AG08396 (cell line): ENCODE results near the gene BICD2.
A peak's percentile ranks its signal among the peaks of the same experiment; 100 is the strongest.
"Not testable (repeated sequence)": the region's sequence is repeated elsewhere in the genome, so short reads cannot be mapped to it uniquely, and the experiment has no call there.

ENCODE experiments used
- DNase-seq: peaks from one replicate; pipeline ENCODE4 v3.0.0; 2012; ENCODE audit warnings: low spot score, mixed read lengths

The BICD2 gene

GRCh38 chr9:92770360-92770995 lies 5.8 kb upstream of the BICD2 start:
- no peak for DNase-seq

- DNase-seq: no peak
These were observed 5.3 kb upstream of the BICD2 start for GRCh38 chr9:92769990-92770359.

GRCh38 chr9:92769286-92769685 lies 4.7 kb upstream of the BICD2 start:
- no peak for DNase-seq

GRCh38 chr9:92768816-92769215 lies 4.2 kb upstream of the BICD2 start:
- not testable (repeated sequence) for DNase-seq

- no peak for DNase-seq
These were observed 2.7 kb upstream of the BICD2 start for GRCh38 chr9:92767066-92768054.

GRCh38 chr9:92764988-92765936 lies 629 bp upstream of the BICD2 start:
- peak; percentile 96 for DNase-seq

GRCh38 chr9:92763721-92764380 lies 782 bp downstream of the BICD2 start:
- peak; percentile 56 for DNase-seq

- DNase-seq: no peak
These were observed 1.6 kb downstream of the BICD2 start for GRCh38 chr9:92762781-92763708.

GRCh38 chr9:92762196-92762595 lies 2.4 kb downstream of the BICD2 start:
- DNase-seq: no peak

- no peak for DNase-seq
These were observed 2.9 kb downstream of the BICD2 start for GRCh38 chr9:92761686-92762085.

GRCh38 chr9:92760494-92760893 lies 4.1 kb downstream of the BICD2 start:
- no peak for DNase-seq

GRCh38 chr9:92760070-92760469 lies 4.6 kb downstream of the BICD2 start:
- peak; percentile 47 for DNase-seq

GRCh38 chr9:92759446-92759845 lies 5.2 kb downstream of the BICD2 start:
- no peak for DNase-seq

- DNase-seq: no peak
These were observed 7.8 kb downstream of the BICD2 start for GRCh38 chr9:92756792-92757191.

GRCh38 chr9:92754091-92754745 lies 10.4 kb downstream of the BICD2 start:
- no peak for DNase-seq

GRCh38 chr9:92752812-92753404 lies 11.7 kb downstream of the BICD2 start:
- no peak for DNase-seq

GRCh38 chr9:92749934-92750315 lies 14.7 kb downstream of the BICD2 start:
- no peak for DNase-seq

- DNase-seq: no peak
These were observed 15.3 kb downstream of the BICD2 start for GRCh38 chr9:92749071-92749933.

- no peak for DNase-seq
These were observed 16.5 kb downstream of the BICD2 start for GRCh38 chr9:92748233-92748497.
